Esophagus (tissue), 2 donors: Measurements from ENCODE around the gene APOBEC3F. TPM values are rescaled to one million over a fixed set of nuclear protein-coding genes. Genes with fewer than 3 reads are reported as not detected.
"Not testable (repeated sequence)": the region's sequence is repeated elsewhere in the genome, so short reads cannot be mapped to it uniquely, and the experiment has no call there.

Experiments used
- H3K27ac ChIP-seq, 2 donors: one replicate each; pipeline ENCODE4 v1.5.1; 2013; ENCODE audit warnings: low read depth in 2 of 2, mild to moderate bottlenecking in 2 of 2, inconsistent platforms in 1 of 2, low read length in 1 of 2, moderate library complexity in 1 of 2
- H3K27me3 ChIP-seq, 2 donors: one replicate each; pipeline ENCODE4 v1.6.1; 2013; ENCODE audit warnings: low read length in 2 of 2, control low read depth in 1 of 2, mild to moderate bottlenecking in 1 of 2; ENCODE audit not compliant: insufficient read depth in 2 of 2, control insufficient read depth in 1 of 2
- H3K36me3 ChIP-seq, 2 donors: one replicate each; pipeline ENCODE4 v1.6.1; 2013; ENCODE audit warnings: low read length in 1 of 2; ENCODE audit not compliant: control insufficient read depth in 2 of 2, insufficient read depth in 2 of 2
- H3K4me1 ChIP-seq, 2 donors: one replicate each; pipeline ENCODE4 v1.6.1; 2013; ENCODE audit warnings: low read length in 1 of 2; ENCODE audit not compliant: control insufficient read depth in 2 of 2, insufficient read depth in 2 of 2
- H3K4me3 ChIP-seq, 2 donors: one replicate each; pipeline ENCODE4 v1.5.1; 2013; ENCODE audit warnings: low read length in 2 of 2, mild to moderate bottlenecking in 2 of 2, low read depth in 1 of 2, moderate library complexity in 1 of 2
- H3K9me3 ChIP-seq, 2 donors: one replicate each; pipeline ENCODE4 v1.6.1; 2013; ENCODE audit warnings: mild to moderate bottlenecking in 2 of 2, low read depth in 1 of 2, low read length in 1 of 2, moderate library complexity in 1 of 2; ENCODE audit not compliant: control insufficient read depth in 2 of 2, insufficient read depth in 1 of 2
- WGBS, 2 donors: extraction: QIAGEN DNeasy Blood & Tissue Kit; methylation state at CpG; one replicate each; pipeline ENCODE4 v1.1.7; 2013; 5-methylcytosine and 5-hydroxymethylcytosine counted together
- polyA plus RNA-seq, 2 donors: library from polyadenylated mRNA; stranded (reverse); fragments of 200-250 nt; gene quantifications; one replicate each; pipeline ENCODE4 v1.2.3, GENCODE V29; 2013
- donor health status: healthy with polysubstance abuse.
- donor health status: Bipolar disorder and iron deficiency.

APOBEC3F gene
- polyA plus RNA-seq, 2 donors, result 1.8 to 5.2 TPM

- H3K27me3 ChIP-seq, result no peaks in the 10 kb centered on the region
- WGBS, 2 donors, result 87 to 89% methylated on average over 12 of the region's 12 CpGs
- H3K27ac ChIP-seq, result no peak overlapping the region
- no peaks in the 10 kb centered on the region for H3K4me1 ChIP-seq
- H3K4me3 ChIP-seq, result no peak overlapping the region
- H3K36me3 ChIP-seq, result peaks cover 0 to 3% of the 10 kb centered on the region in 2 donors
- H3K9me3 ChIP-seq, result no peaks in the 10 kb centered on the region
These were observed 14.0 kb upstream of the APOBEC3F start for GRCh38 chr22:39026509-39027150.

GRCh38 chr22:39027717-39028116 is 12.9 kb upstream of the APOBEC3F start:
- Histone ChIP-seq H3K36me3 (peaks cover 0 to 3% of the 10 kb centered on the region in 2 donors), H3K4me1 (no peaks in the 10 kb centered on the region), H3K27ac (no peak overlapping the region), H3K9me3 (no peaks in the 10 kb centered on the region), H3K27me3 (no peaks in the 10 kb centered on the region), H3K4me3 (no peak overlapping the region)
- WGBS, 2 donors, result 84 to 87% methylated on average over 4 of the region's 4 CpGs

GRCh38 chr22:39028281-39028680 is 12.4 kb upstream of the APOBEC3F start:
- no peaks in the 10 kb centered on the region for H3K27me3 ChIP-seq
- no peak overlapping the region for H3K27ac ChIP-seq
- H3K36me3 ChIP-seq, result peaks cover 0 to 3% of the 10 kb centered on the region in 2 donors
- WGBS, 2 donors, result 93% methylated on average over 11 of the region's 11 CpGs
- no peak overlapping the region for H3K4me3 ChIP-seq
- no peaks in the 10 kb centered on the region for H3K9me3 ChIP-seq
- no peaks in the 10 kb centered on the region for H3K4me1 ChIP-seq

- Histone ChIP-seq H3K9me3 (no peaks in the 10 kb centered on the region), H3K36me3 (peaks cover 0 to 3% of the 10 kb centered on the region in 2 donors), H3K4me3 (no peak overlapping the region), H3K27ac (no peak overlapping the region), H3K4me1 (no peaks in the 10 kb centered on the region), H3K27me3 (no peaks in the 10 kb centered on the region)
- 87 to 89% methylated on average over 13 of the region's 13 CpGs for WGBS, 2 donors
These were observed 11.4 kb upstream of the APOBEC3F start for GRCh38 chr22:39029227-39029626.

GRCh38 chr22:39030705-39031104 is 10.0 kb upstream of the APOBEC3F start:
- Histone ChIP-seq H3K36me3 (no peaks in the 10 kb centered on the region), H3K27ac (no peak overlapping the region), H3K9me3 (no peaks in the 10 kb centered on the region), H3K4me3 (no peak overlapping the region), H3K4me1 (no peaks in the 10 kb centered on the region), H3K27me3 (no peaks in the 10 kb centered on the region)
- 91 to 93% methylated on average over 14 of the region's 14 CpGs for WGBS, 2 donors

- H3K4me1 ChIP-seq, H3K9me3 ChIP-seq, H3K36me3 ChIP-seq, H3K27ac ChIP-seq, H3K27me3 ChIP-seq, H3K4me3 ChIP-seq: not testable (repeated sequence)
- WGBS, 2 donors, result 56 to 67% methylated on average over 15 to 17 of the region's 18 CpGs
These were observed 9.0 kb upstream of the APOBEC3F start for GRCh38 chr22:39031434-39032295.

- not testable (repeated sequence) for H3K36me3 ChIP-seq, H3K27ac ChIP-seq, H3K4me3 ChIP-seq, H3K4me1 ChIP-seq, H3K9me3 ChIP-seq, H3K27me3 ChIP-seq
- WGBS, 2 donors, result 29 to 43% methylated on average over 2 of the region's 2 CpGs
These were observed 3.6 kb upstream of the APOBEC3F start for GRCh38 chr22:39037071-39037470.

GRCh38 chr22:39039306-39040126 is 1.1 kb upstream of the APOBEC3F start:
- Histone ChIP-seq H3K27ac (no peak overlapping the region), H3K4me3 (no peak overlapping the region)
- 85 to 87% methylated on average over 19 of the region's 19 CpGs for WGBS, 2 donors

GRCh38 chr22:39040155-39040537 is 518 bp upstream of the APOBEC3F start:
- not testable (repeated sequence) for H3K9me3 ChIP-seq
- H3K4me3 ChIP-seq, result peak overlapping the region in 1 of 2 donors; percentile 54
- WGBS, 2 donors, result 33 to 46% methylated on average over 6 to 11 of the region's 14 CpGs

More at GRCh38 chr22:39039306-39040126, 1.1 kb upstream of the APOBEC3F start:
- Histone ChIP-seq H3K9me3 (no peaks in the 10 kb centered on the region), H3K27me3 (no peaks in the 10 kb centered on the region), H3K36me3 (no peaks in the 10 kb centered on the region), H3K4me1 (peaks cover 0 to 2% of the 10 kb centered on the region in 2 donors)

More at GRCh38 chr22:39040155-39040537, 518 bp upstream of the APOBEC3F start:
- H3K27me3 ChIP-seq, H3K4me1 ChIP-seq, H3K27ac ChIP-seq, H3K36me3 ChIP-seq: not testable (repeated sequence)
